HG03280 (cell line): Measurements from ENCODE around the gene ROBO1.

ENCODE experiments used
- ATAC-seq: cut with Tn5 transposase; IDR thresholded peaks from one replicate; pipeline ENCODE4 v1.9.1; 2021; ENCODE audit warnings: mild to moderate bottlenecking, moderate library complexity; ENCODE audit not compliant: unreplicated experiment

The ROBO1 gene

DNA sequence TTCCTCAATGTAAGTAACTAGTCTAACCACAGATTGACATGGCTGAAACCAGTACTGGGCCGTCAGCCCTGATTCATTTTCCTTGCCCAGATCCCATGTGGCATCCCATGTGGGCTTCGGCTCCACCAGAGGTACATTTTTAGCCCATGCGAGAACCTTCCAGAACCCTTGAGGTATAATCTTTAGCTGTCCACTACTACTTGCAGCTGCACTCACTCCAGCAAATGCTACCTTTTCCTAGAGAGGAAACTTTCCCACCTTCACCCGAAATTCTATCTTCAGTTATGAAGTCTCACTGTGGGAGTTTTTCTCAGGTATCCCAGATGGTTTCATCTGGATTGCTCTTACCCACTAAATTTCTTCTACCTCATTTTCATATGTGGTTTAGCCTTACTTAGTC is 907.2 kb downstream of the ROBO1 start:
- no peak for ATAC-seq

DNA sequence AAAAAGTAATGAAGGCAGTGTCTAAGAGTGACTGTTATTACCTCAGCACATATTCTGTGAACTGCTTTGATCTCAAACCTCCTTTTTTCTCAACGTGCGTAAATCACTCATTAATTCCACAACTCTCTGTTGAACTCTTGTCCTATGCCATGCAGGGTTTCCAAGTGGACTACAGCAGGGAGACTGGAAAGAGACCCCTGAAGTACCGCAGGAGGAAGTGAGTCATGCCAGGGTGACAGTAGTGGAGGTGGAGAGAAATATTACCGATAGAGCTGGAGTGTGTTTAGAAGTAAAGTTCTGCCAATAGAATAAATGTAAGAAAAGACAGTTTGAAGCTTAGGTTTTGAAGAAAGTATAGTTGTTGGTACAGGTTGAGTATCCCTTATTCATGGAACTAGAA is 908.9 kb downstream of the ROBO1 start:
- ATAC-seq: no peak

DNA sequence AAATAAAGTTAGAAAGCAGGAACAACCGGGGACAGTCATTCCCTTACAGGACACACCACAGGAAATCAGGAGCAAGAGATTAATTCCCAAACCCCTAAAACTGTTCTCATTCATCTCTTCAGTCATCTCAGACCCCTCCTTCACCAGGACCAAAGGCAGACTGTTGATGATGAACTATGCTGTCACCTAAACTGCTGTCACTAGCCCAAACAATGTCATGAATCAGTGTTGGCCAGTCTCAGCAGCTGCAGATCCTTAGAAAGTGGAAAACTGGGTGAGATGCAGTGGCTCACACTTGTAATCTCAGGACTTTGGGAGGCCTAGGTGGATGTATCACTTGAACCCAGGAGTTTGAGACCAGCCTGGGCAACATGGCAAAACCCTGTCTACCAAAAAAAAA is 909.6 kb downstream of the ROBO1 start:
- ATAC-seq: no peak

DNA sequence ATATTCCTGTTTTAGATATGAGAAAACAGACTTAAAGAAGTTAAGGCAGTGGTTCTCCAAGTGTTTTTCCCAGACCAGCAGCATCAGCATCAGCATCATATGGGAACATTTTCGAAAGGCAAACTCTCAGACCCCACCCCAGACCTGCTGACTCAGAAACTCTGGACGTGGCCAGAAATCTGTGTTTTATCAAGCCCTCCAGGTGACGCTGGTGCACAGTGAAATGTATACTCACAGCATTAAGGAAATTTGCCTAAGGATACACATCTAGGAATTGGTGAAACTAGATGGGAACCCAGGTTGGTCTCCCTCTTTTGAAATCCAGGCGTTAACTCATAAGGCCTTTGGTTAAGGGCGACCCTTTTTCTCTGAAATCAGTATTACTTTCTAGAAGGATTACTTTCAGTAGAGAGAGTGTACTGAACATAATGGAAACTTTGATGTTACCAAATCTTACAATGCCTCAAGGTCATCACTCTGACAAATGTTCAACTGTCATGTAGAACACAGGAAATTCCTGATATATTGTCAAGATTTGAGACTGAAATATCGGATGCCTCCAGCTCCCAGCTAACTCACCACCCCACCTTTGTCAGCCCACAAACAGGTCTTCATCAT is 910.2 kb downstream of the ROBO1 start:
- no peak for ATAC-seq

DNA sequence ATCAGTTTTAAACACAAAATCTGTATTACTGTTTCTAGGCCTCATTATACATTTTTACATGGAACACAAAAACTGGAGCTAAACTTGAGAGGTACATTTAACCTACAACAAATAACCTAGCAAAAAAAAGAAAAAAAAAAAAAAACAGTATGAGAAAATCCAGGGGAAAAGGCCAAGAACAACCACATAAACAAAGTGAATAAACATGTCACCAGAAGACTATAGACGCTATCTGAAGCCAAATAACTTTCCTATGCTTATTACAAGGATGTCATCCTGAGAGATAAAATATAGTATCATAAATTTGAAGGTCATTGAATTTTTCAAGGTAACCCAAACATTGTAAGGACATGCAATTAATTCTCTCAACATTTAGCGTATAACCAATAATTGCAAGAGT is 911.6 kb downstream of the ROBO1 start:
- ATAC-seq: no peak

DNA sequence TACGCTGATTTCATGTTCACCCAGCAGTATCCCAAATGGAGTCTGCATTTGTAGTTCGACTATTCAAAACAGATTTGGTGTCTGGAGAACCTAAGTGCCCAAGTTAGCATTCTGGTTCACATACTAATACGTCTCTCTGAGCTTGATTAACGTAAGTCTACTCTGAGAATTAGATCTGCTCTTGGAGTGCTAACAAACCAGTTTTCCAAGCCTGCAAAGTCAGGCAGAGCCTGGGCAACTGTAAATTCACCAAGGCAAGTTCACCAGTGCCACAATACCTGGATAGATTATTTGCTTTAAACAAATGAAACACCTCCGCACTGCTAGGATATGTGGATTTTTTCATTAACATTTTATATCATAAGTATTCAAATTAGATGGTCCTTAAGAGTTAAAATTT is 912.6 kb downstream of the ROBO1 start:
- no peak for ATAC-seq

DNA sequence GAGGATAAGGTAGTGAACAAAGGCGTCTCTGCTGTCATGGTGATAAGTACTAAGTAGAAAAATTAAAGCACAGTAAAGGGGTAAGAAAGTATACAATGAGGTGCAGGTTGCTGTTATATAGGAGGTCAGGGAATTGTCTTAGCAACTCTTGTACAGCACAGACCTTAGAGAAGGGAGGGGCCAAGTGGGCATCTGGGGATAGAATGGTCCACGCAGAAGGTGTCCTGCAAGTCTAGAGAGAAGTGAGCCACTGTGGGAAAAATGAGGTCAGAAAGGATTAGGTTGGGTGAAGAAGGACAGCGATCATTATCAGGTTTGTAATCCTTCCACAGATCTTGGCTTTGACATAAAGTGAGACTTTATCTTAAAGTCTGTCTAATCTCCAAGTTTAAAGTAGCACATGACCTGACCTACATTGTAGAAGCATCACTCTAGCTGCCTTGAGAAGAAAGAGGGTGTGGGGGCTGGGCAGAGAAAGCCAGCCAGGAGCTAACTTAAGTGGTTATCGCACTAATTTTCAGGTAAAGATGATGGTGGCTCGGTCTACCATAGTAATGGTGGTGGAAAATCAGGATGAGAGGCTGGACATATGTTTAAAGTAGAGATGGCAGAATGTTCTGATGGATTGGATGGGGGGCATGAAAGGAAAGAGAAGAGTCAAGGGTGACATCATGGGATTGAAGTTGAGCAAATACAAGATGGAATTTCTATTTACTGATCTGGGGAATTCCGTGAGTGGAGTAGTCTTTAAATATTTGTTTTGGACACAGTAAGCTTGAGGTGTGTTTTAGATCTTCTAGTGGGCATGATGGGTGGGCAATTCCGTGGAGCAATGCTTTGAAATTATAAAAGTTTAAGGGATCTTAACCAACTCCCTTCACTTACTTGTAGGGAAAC is 919.2 kb downstream of the ROBO1 start:
- ATAC-seq: no peak

DNA sequence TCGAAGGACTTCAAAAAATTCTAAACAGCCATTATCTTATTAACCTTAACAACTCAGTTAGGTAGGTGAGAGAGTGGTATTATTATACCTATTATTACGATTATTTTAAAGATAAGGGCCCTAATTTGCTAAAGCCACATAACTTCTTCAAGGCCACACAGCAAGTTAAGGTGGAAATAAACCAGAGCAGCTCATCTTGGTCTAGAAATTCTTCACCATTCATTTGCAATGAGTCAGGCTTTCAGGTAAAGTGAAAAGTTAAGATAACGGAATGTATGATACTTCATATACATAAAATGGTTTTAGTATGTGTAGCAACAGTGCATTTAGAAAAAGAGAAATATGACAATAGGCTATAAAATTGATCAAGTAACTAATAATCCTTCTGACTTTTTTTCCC is 920.2 kb downstream of the ROBO1 start:
- ATAC-seq: no peak

DNA sequence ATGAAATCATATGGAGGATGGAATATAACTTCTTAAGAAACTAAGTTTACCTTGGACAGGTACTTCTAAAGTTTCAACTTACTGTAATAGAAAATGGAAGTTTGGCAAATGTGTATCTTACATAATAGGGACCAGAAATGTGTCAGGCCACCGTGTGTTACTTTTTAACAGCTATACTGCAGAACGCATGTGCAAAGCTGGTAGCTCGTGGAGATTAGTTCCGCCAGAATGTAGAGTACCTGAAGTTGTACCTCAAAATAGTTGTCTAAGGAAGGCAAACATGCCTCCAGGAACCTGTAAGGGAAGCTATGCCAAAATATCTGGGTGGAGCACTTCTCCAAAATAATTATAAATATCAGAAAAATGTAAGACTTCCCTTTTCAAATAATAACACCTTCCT is 920.6 kb downstream of the ROBO1 start:
- ATAC-seq: no peak

DNA sequence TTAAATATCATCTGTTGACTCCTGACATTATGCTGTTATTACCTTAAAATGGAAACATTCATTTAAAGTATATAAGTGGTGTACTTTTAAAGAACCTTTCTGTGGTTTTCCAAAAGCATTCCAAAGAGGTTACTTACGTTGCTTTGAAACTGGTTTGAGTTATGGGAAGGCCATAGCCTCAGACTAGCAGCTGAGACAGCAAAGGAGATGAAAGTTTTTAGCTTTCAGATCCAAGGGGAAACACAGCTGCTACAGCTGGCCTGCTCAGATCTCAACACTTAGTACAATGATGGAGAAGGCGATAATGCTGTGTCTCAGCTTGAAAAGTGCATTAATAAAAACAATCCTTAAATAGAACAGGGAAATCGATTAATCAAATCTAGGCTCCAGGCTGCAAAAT is 921.1 kb downstream of the ROBO1 start:
- no peak for ATAC-seq

DNA sequence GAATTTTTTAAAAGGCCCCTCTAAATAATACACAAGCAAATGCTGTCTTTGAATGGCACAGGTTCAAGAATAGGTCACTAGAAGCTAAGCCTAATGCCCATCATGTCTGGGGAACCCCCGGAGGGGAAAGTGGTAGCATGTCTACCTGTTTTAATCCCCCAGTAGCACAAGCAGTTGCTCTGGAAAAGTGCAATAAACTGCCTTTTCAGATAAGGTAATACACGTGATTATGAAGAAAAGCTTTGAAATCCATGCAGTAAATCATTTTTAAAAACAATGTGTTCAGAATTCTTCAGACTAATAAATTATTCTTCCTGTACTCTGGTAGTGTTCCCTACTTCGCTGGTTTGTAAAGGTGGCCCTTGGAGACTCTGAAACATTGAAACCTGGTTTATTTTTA is 922.2 kb downstream of the ROBO1 start:
- no peak for ATAC-seq

DNA sequence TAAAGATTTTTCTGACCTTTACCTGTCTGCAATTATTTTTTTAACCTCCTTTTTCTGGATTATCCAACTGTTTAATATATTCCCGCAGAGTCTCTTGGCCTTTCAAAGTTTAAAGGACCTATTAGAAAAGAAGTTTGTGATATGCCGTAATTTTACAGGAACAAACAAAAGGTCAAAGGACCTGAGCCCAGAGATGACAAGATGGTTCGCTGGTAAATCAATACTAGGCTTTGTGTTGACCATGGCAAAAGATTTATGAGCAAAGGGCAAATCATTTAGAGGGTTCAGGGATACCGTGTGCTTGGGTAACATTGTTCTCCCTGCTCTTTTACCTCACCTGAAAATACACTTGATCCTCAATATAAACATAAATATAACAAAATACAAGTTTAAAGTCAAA is 923.5 kb downstream of the ROBO1 start:
- no peak for ATAC-seq

DNA sequence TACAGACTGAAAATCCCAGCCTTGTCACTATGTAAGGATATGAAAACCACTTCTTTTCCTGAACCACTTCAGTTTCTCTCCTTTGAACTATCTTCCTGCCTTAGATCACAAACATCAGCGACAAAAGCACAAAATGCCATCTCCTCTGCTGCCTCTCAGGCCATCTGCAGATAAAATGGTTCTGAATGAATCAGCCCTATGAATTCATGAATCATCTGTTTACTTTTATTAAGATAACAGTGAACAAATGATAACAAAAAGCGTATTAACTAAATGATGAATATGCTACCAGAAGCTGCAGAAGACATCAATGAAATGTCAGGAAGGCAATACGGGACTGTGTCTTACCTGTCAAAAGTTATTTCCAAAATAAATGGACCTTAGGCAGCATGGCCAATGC is 928.1 kb downstream of the ROBO1 start:
- ATAC-seq: no peak

DNA sequence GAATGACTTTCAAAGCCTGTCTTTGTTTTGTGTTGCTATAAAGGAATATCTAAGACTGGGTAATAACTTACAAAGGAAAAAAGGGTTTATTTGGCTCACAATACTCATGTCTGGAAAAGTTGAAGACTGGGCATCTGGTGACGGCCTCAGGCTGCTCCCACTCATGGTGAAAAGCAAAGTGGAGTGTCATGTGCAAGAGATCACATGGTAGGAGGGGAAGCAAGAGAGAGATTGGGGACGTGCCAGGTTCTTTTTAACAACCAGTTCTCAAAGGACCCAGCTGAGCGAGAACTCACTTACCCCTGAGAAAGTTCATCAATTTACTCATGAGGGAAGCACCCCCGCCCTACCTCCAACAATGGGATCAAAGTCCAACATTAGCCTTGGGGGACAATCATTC is 929.4 kb downstream of the ROBO1 start:
- ATAC-seq: no peak

DNA sequence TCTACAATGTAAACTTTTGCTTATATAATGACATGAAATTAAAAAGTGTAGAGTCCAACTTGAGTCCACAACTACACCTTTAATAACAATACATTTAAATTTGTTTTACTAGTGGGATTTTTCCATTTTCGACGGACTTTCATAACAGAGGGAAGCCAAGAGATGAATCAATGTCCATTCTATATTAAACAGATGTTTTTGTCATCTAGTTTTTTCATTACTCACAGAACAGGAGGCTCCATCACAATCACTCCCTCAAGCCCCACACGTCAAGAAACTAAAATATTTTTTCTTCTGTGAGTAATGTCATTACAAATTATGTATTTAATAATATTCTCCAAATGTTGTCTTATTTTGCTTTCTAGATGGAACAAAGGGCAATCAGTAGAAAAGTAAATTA is 932.9 kb downstream of the ROBO1 start:
- ATAC-seq: no peak

DNA sequence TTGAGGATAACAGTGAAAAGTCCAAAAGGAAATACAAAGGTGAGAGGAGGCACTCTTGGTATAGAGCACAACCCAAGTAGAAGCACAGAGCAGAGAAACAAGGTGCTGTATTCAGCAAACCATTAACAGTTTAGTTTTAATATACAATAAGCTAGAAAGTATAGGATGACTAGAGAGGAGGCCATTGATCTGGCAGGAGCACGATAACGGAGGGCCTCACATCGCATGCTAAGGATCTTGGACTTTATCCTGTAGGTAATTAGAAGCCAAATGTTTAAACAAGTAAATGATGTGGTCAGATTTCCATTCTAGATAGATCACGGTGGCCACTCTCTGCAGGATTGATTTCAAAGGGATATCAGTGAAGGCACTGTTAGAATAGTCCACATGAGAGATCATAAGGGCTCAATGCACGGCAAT is 935.0 kb downstream of the ROBO1 start:
- ATAC-seq: no peak

DNA sequence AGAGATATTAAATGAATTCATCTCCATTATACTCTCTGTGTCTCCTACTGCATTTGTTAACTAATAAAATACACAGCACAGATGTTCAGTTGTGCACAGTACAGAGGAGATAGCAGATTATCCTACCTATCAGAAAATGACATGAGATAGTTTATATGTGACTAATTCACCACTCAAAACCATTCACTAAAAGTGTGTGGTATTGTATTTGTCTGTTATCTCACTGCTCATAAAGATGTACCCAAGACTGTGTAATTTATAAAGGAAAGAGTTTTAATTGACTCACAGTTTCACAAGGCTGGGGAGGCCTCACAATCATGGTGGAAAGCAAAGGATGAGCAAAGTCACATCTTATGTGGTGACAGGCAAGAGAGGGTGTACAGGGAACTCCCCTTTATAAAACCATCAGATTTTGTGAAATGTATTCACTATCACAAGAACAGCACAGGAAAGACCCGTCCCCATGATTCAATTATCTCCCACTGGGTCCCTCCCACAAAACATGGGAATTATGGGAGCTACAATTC is 936.3 kb downstream of the ROBO1 start:
- no peak for ATAC-seq

DNA sequence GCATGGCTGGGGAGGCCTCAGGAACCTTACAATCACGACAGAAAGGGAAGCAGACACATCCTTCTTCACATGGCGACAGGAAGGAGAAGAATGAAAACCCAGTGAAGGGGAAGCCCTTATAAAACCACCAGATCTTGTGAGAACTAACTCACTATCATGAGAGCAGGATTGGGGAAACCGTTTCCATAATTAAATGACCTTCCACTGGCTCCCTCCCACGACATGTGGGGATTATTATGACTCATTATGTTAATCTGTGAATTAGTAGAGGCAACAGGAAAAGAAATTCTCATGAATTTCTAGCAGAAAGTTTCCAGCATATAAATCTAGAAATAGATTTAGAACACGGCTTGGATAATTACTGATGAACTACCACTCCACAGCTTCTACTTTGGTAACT is 937.3 kb downstream of the ROBO1 start:
- ATAC-seq: no peak

DNA sequence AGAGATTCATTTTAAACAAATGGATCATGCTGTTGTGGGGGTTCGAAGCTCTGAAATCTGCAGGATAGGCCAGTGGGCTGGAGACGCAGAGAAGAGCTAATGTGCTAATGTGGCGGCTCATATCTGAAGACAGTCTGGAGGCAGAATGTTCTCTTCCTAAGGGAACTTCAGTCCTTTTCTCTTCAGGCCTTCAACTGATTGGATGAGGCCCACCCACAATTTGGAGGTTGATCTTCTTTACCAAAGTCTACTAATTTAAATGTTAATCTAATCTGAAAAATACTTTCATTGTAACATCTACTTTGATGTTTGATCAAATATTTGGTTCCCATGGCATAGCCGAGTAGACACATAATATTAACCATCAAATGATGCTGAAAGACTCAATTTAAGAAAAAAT is 940.2 kb downstream of the ROBO1 start:
- ATAC-seq: no peak

DNA sequence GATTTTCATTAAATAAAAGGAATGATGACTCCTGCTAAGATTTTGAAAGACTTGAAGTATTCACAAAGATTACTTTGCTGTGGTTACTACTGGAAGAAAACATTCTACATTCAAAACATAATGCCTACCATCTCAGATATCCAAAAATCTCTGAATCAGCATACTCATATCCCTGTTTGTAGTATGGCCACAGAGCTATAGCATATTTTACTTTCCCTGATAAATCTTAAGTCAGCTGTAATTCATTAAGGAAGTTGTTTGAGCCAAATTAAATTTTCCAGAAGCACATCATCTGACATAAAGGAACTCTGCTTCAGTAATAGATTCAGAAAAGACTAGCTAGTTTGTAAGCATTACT is 942.0 kb downstream of the ROBO1 start:
- ATAC-seq: no peak

DNA sequence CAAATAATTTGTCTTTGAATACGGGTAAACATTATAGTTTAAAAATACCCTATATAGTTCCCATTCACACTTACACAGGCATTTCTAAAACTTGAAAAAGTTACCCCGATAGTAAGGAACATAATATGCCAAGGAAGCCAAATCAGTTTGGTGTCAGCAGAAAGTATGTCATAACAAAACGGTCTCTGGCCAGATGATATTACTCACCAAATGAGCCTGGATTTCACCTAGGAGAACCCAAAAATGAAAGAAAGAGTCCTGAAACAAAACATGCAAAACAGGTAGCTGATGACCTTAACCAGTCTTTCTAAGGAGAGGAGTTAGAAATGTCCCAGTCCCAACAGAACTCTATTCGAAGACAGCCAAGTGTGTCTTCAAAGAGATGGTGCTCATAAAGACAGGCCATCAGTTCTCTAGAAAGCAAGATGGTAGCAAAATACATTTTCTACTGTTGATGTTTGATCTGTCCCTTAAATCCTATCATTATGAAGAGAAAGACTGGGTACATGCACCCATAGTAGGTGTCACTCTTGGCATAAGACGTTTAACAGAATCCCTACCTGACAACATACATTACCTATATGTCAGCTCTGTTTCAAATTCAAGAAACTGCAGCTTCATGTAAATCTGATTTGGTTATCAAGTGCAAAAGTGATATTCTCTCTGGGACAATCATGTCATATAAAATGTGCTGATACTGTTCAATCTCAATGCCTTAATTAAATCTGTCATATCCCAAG is 942.5 kb downstream of the ROBO1 start:
- ATAC-seq: no peak

DNA sequence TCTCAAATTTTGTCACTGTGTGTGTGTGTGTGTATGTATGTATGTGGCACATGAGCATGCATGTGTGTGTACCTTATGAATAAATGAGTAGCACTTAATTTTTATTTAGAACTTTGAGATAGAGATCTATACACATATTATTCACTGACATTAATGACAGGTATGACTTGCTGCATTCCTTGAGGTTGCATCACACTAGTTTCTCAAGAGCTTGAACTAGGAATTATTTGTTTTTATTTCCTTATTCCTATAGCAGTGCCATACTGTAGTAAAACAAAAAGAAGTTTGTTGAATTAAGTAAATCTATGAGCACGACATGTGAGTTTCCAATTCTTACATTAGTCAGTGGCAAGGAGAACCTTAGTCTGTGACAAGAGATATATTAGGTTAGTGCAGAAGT is 943.9 kb downstream of the ROBO1 start:
- no peak for ATAC-seq
